ENCODE results near the gene MYO10. TPM values are rescaled to one million over a fixed set of nuclear protein-coding genes. Genes with fewer than 3 reads are reported as not detected.

The MYO10 gene
- total and polyA plus RNA-seq, 2 of the 8 experiments (the other 6 are each of a cell fraction or from before 2014, with no cell fraction given): 21.5 to 107 TPM

GRCh38 chr5:16929831-16930230, 6.3 kb downstream of the MYO10 start:
- H3K14ac ChIP-seq (ENCODE audit: insufficient read length): no peak overlapping the region
- no peaks in the 10 kb centered on the region for H3K9me3 ChIP-seq (ENCODE audit: insufficient read depth in 2 of 2, low read depth in 1 of 2, low read length in 1 of 2)
- no peak overlapping the region for H2BK120ac ChIP-seq (replicated peaks; ENCODE audit: low read depth, low read length)
- no peak overlapping the region for H3K4ac ChIP-seq (replicated peaks; ENCODE audit: insufficient read length, low read depth, low read length)
- H3K4me3 ChIP-seq (ENCODE audit: extremely low read depth in 1 of 4, insufficient read depth in 2 of 4, low read depth in 3 of 4, low read length in 4 of 4): no peak overlapping the region
- H4K91ac ChIP-seq (replicated peaks; ENCODE audit: insufficient read length, low read length): no peak overlapping the region
- H2AK5ac ChIP-seq (ENCODE audit: low read depth, low read length): no peak overlapping the region
- no peak overlapping the region for H3K23ac ChIP-seq (ENCODE audit: insufficient read length)
- no peak overlapping the region for H3K9ac ChIP-seq (replicated peaks in 1 of 4; ENCODE audit: extremely low read depth in 1 of 4, low read depth in 3 of 4, low read length in 3 of 4)
- DNase-seq (ENCODE audit: low read depth in 1 of 2, low spot score in 2 of 2) (no peak), FAIRE-seq (no peak)
- peaks cover 11 to 28% of the 10 kb centered on the region in 2 experiments for H4K20me1 ChIP-seq (replicated peaks in 1 of 2; ENCODE audit: control insufficient read depth in 1 of 2, insufficient read depth in 2 of 2, low read length in 2 of 2)
- H3K27ac ChIP-seq (ENCODE audit: low read depth, low read length): no peak overlapping the region
- H2BK5ac ChIP-seq (ENCODE audit: low read depth, low read length): no peak overlapping the region
- no peak overlapping the region for H2BK20ac ChIP-seq (ENCODE audit: low read length)
- H3K36me3 ChIP-seq (ENCODE audit: control insufficient read depth in 2 of 4, insufficient read depth in 4 of 4, low read length in 3 of 4): no peaks in the 10 kb centered on the region
- no peak overlapping the region for H2AFZ ChIP-seq (ENCODE audit: low read length)
- peaks cover 0 to 17% (median 3%) of the 10 kb centered on the region in 4 experiments; a peak in 4 of 7 replicates for H3K4me1 ChIP-seq (replicated peaks in 1 of 4; ENCODE audit: control insufficient read depth in 3 of 4, insufficient read depth in 4 of 4, low read length in 3 of 4)
- H3K27me3 ChIP-seq (replicated peaks in 1 of 4; ENCODE audit: control insufficient read depth in 3 of 4, extremely low read depth in 1 of 4, insufficient read depth in 3 of 4, low read length in 3 of 4): peaks cover 0 to 8% (median 6%) of the 10 kb centered on the region in 4 experiments; a peak in 6 of 7 replicates
- POLR2A ChIA-PET (ENCODE audit: partially characterized antibody): no interaction called here
- peaks cover 10 to 86% of the 10 kb centered on the region in 2 experiments; a peak in 2 of 4 replicates for H3K79me2 ChIP-seq (ENCODE audit: control insufficient read depth in 1 of 2, insufficient read depth in 2 of 2, low read length in 2 of 2)
- no peaks in the 10 kb centered on the region for H3K23me2 ChIP-seq (ENCODE audit: low read depth, low read length)
- no peak overlapping the region for H4K8ac ChIP-seq (ENCODE audit: extremely low read depth, insufficient read depth, low read length)
- no peak overlapping the region for H4K5ac ChIP-seq (ENCODE audit: insufficient read length, low read depth, low read length)
- H3K79me1 ChIP-seq (ENCODE audit: low read depth, low read length): peaks cover 7% of the 10 kb centered on the region; the same call in 1 of the 2 replicates
- H3K18ac ChIP-seq (ENCODE audit: extremely low read depth, low read length): no peak overlapping the region
- TF ChIP-seq BCL11A (IDR thresholded peaks at IDR 0.05; ENCODE audit: low read depth in 2 of 2, low read length in 2 of 2) (no peak), ATF3 (IDR thresholded peaks at IDR 0.05; ENCODE audit: insufficient read depth, low read depth, low read length) (no peak), ASH2L (IDR thresholded peaks at IDR 0.05; ENCODE audit: low read length) (no peak), MAX (IDR thresholded peaks at IDR 0.05) (no peak), POU5F1 (IDR thresholded peaks at IDR 0.05; ENCODE audit: low read depth, low read length) (no peak), SIX5 (IDR thresholded peaks at IDR 0.05; ENCODE audit: low read depth, low read length) (no peak), HDAC2 (IDR thresholded peaks at IDR 0.05; ENCODE audit: borderline replicate concordance in 1 of 2, low read depth in 2 of 2, low read length in 2 of 2) (no peak), NANOG (IDR thresholded peaks at IDR 0.05; ENCODE audit: insufficient read depth, low read depth, low read length, poor library complexity, severe bottlenecking) (no peak)
- no peak overlapping the region for H2BK12ac ChIP-seq (ENCODE audit: low read depth, low read length)
- H2BK15ac ChIP-seq (ENCODE audit: low read length): no peak overlapping the region
- H3K56ac ChIP-seq (replicated peaks; ENCODE audit: insufficient read length, low read depth, low read length): no peak overlapping the region
- 85% methylated on average over 3 of the region's 3 CpGs; no CpG with 5 or more reads in 1 of the 2 experiments for WGBS, 2 experiments (ENCODE audit: extremely low coverage in 1 of 2, insufficient coverage in 1 of 2, insufficient read length in 1 of 2, insufficient replicate concordance in 2 of 2, low coverage in 1 of 2, low lambda C conversion rate in 2 of 2, missing lambda C conversion rate in 1 of 2)
- no peak overlapping the region; a peak in 1 of 4 replicates for H3K4me2 ChIP-seq (ENCODE audit: insufficient read depth in 1 of 2, low read depth in 2 of 2, low read length in 2 of 2)
- CTCF ChIA-PET (ENCODE audit: partially characterized antibody): interaction anchor here (0.9 to 1.3 kb wide), 3 partner anchors 38 to 189 kb away, joined by 3 to 4 read pairs (median 3); no protein-coding TSS in a partner anchor
